Measurements from ENCODE around the gene SUN1.
"Not testable (repeated sequence)": the region's sequence is repeated elsewhere in the genome, so short reads cannot be mapped to it uniquely, and the experiment has no call there.

Gene SUN1

GRCh38 chr7:832167-832967 lies at the start of gene SUN1:
Gene SUN1 (plus strand): TSS chr7:832476. CDS start chr7:832525, 49 bp downstream.
- DNase-seq (ENCODE audit: low read depth): peak; percentile 77

GRCh38 chr7:782718-783449 lies 49.4 kb upstream of the SUN1 start:
- DNase-seq (ENCODE audit: low read depth): no peak

- DNase-seq (ENCODE audit: low read depth): no peak
Observed at GRCh38 chr7:783556-784490, 48.5 kb upstream of the SUN1 start.

- no peak for DNase-seq (ENCODE audit: low read depth)
Observed at GRCh38 chr7:784971-785370, 47.3 kb upstream of the SUN1 start.

- DNase-seq (ENCODE audit: low read depth): no peak
Observed at GRCh38 chr7:785416-785815, 46.9 kb upstream of the SUN1 start.

GRCh38 chr7:786472-787255 lies 45.6 kb upstream of the SUN1 start:
- peak; percentile 65 for DNase-seq (ENCODE audit: low read depth)

GRCh38 chr7:787332-788240 lies 44.7 kb upstream of the SUN1 start:
- DNase-seq (ENCODE audit: low read depth): no peak

- no peak for DNase-seq (ENCODE audit: low read depth)
Observed at GRCh38 chr7:791519-791918, 40.8 kb upstream of the SUN1 start.

- no peak for DNase-seq (ENCODE audit: low read depth)
Observed at GRCh38 chr7:794207-794606, 38.1 kb upstream of the SUN1 start.

GRCh38 chr7:794671-795329 lies 37.5 kb upstream of the SUN1 start:
- no peak for DNase-seq (ENCODE audit: low read depth)

GRCh38 chr7:796434-797169 lies 35.7 kb upstream of the SUN1 start:
- DNase-seq (ENCODE audit: low read depth): not testable (repeated sequence)

GRCh38 chr7:798921-799470 lies 33.3 kb upstream of the SUN1 start:
- DNase-seq (ENCODE audit: low read depth): no peak

GRCh38 chr7:800692-801091 lies 31.6 kb upstream of the SUN1 start:
- no peak for DNase-seq (ENCODE audit: low read depth)

GRCh38 chr7:801351-801750 lies 30.9 kb upstream of the SUN1 start:
- DNase-seq (ENCODE audit: low read depth): not testable (repeated sequence)

GRCh38 chr7:801940-802381 lies 30.3 kb upstream of the SUN1 start:
- no peak for DNase-seq (ENCODE audit: low read depth)

- no peak for DNase-seq (ENCODE audit: low read depth)
Observed at GRCh38 chr7:802500-803242, 29.6 kb upstream of the SUN1 start.

- no peak for DNase-seq (ENCODE audit: low read depth)
Observed at GRCh38 chr7:803243-803635, 29.0 kb upstream of the SUN1 start.

GRCh38 chr7:803796-804195 lies 28.5 kb upstream of the SUN1 start:
- not testable (repeated sequence) for DNase-seq (ENCODE audit: low read depth)

Data from EH (cell line).